Cardiac muscle cell (in vitro differentiated cells and primary cell): ENCODE data around the gene WDR20. TPM values are rescaled to one million over a fixed set of nuclear protein-coding genes. Genes with fewer than 3 reads are reported as not detected.
"Not testable (repeated sequence)": the region's sequence is repeated elsewhere in the genome, so short reads cannot be mapped to it uniquely, and the experiment has no call there.

Experiments
- DNase-seq, 2 donors: peaks; one replicate each; pipeline versions ENCODE4 v3.0.0 to v3.0.0-alpha.2; 2010 to 2017; ENCODE audit warnings: low read depth in 1 of 2, low spot score in 1 of 2
- H3K27ac ChIP-seq: fragments of 200-600 bp; sonication (generic); 2 replicates; pipeline ENCODE4 v1.5.1; 2016
- H3K27me3 ChIP-seq: fragments of 200-600 bp; sonication (generic); 2 replicates; pipeline ENCODE4 v1.6.0; 2016; ENCODE audit warnings: control low read depth
- H3K36me3 ChIP-seq: fragments of 200-600 bp; sonication (generic); 2 replicates; pipeline ENCODE4 v1.5.1; 2016; ENCODE audit warnings: control low read depth
- H3K4me1 ChIP-seq: fragments of 200-600 bp; sonication (generic); 2 replicates; pipeline ENCODE4 v1.8.1; 2017; ENCODE audit warnings: low read depth, mild to moderate bottlenecking, mixed run types
- H3K4me3 ChIP-seq: fragments of 200-600 bp; sonication (generic); 2 replicates; pipeline ENCODE4 v1.5.1; 2016; ENCODE audit warnings: mild to moderate bottlenecking
- H3K9me3 ChIP-seq: fragments of 200-600 bp; sonication (generic); 2 replicates; pipeline ENCODE4 v1.5.1; 2017; ENCODE audit warnings: low read depth, mild to moderate bottlenecking, control low read depth
- CTCF ChIP-seq: IDR thresholded peaks from 2 replicates; pipeline ENCODE4 v1.5.1; 2012; ENCODE audit warnings: low read depth, mild to moderate bottlenecking, low read length
- polyA plus RNA-seq: library from polyadenylated mRNA; unstranded; fragments of >200 nt; fragmentation: Nextera tagmentation; extraction: Ambion mirVana; gene quantifications from 2 replicates; pipeline ENCODE4 v1.2.1, GENCODE V29; 2016
- total RNA-seq: library from RNA; depleted of rRNA; stranded (reverse); fragments of >200 nt; gene quantifications from 2 replicates; pipeline ENCODE4 v1.2.3, GENCODE V29; 2016

Gene WDR20
- total and polyA plus RNA-seq, 2 experiments from 2014 or later, result 20.5 to 27.0 TPM

GRCh38 chr14:102124419-102124818 lies 15.3 kb upstream of the WDR20 start:
- H3K4me3 ChIP-seq, result no peak overlapping the region
- H3K27me3 ChIP-seq, result no peaks in the 10 kb centered on the region
- H3K27ac ChIP-seq, result no peak overlapping the region
- H3K36me3 ChIP-seq, result no peaks in the 10 kb centered on the region
- no peak for DNase-seq
- TF ChIP-seq CTCF, result no peak
- H3K4me1 ChIP-seq, result no peaks in the 10 kb centered on the region
- no peaks in the 10 kb centered on the region for H3K9me3 ChIP-seq

- DNase-seq, result no peak
- H3K27ac ChIP-seq, result no peak overlapping the region
- no peaks in the 10 kb centered on the region for H3K9me3 ChIP-seq
- no peaks in the 10 kb centered on the region for H3K27me3 ChIP-seq
- H3K4me1 ChIP-seq, result no peaks in the 10 kb centered on the region
- no peak overlapping the region for H3K4me3 ChIP-seq
- H3K36me3 ChIP-seq, result no peaks in the 10 kb centered on the region
- TF ChIP-seq CTCF, result no peak
These were observed 14.2 kb upstream of the WDR20 start for GRCh38 chr14:102125546-102125945.

- Histone ChIP-seq H3K36me3 (no peaks in the 10 kb centered on the region), H3K27ac (no peak overlapping the region), H3K9me3 (no peaks in the 10 kb centered on the region), H3K27me3 (no peaks in the 10 kb centered on the region), H3K4me1 (no peaks in the 10 kb centered on the region), H3K4me3 (no peak overlapping the region)
- TF ChIP-seq CTCF, result no peak
- no peak for DNase-seq
These were observed 12.8 kb upstream of the WDR20 start for GRCh38 chr14:102126807-102127455.

- Histone ChIP-seq H3K27me3 (no peaks in the 10 kb centered on the region), H3K4me3 (no peak overlapping the region), H3K9me3 (no peaks in the 10 kb centered on the region), H3K4me1 (no peaks in the 10 kb centered on the region), H3K27ac (no peak overlapping the region), H3K36me3 (no peaks in the 10 kb centered on the region)
- DNase-seq, result no peak
- TF ChIP-seq CTCF, result no peak
These were observed 8.0 kb upstream of the WDR20 start for GRCh38 chr14:102131741-102132140.

- H3K4me3 ChIP-seq, H3K9me3 ChIP-seq, DNase-seq, H3K27ac ChIP-seq, H3K27me3 ChIP-seq, H3K4me1 ChIP-seq, H3K36me3 ChIP-seq: not testable (repeated sequence)
These were observed 5.7 kb upstream of the WDR20 start for GRCh38 chr14:102134021-102134420.

- H3K4me1 ChIP-seq, H3K27ac ChIP-seq, H3K36me3 ChIP-seq, DNase-seq, H3K4me3 ChIP-seq, H3K9me3 ChIP-seq, H3K27me3 ChIP-seq: not testable (repeated sequence)
These were observed 5.0 kb upstream of the WDR20 start for GRCh38 chr14:102134719-102135118.

GRCh38 chr14:102135456-102135855 lies 4.2 kb upstream of the WDR20 start:
- H3K9me3 ChIP-seq, H3K27me3 ChIP-seq, H3K4me3 ChIP-seq, H3K36me3 ChIP-seq, H3K4me1 ChIP-seq, DNase-seq, H3K27ac ChIP-seq: not testable (repeated sequence)
